ENCODE results near the gene LRRC4B. TPM values are rescaled to one million over a fixed set of nuclear protein-coding genes. Genes with fewer than 3 reads are reported as not detected.
"Not testable (repeated sequence)": the region's sequence is repeated elsewhere in the genome, so short reads cannot be mapped to it uniquely, and the experiment has no call there.

LRRC4B gene
- total RNA-seq, 2 donors from 2014 or later = 2.3 to 7.0 TPM

- Histone ChIP-seq H3K9ac (ENCODE audit: extremely low read depth, low read length, poor library complexity, severe bottlenecking) (no peak overlapping the region), H3K27ac (ENCODE audit: low read depth, low read length) (no peak overlapping the region), H3K27me3 (ENCODE audit: control insufficient read depth, insufficient read depth, low read length, poor library complexity, severe bottlenecking) (peaks cover 11% of the 10 kb centered on the region), H3K4me1 (ENCODE audit: control insufficient read depth, insufficient read depth, low read length) (no peaks in the 10 kb centered on the region), H3K36me3 (ENCODE audit: control insufficient read depth, insufficient read depth, low read length) (no peaks in the 10 kb centered on the region), H3K4me3 (ENCODE audit: low read length) (no peak overlapping the region), H3K9me3 (ENCODE audit: control insufficient read depth, low read length) (no peaks in the 10 kb centered on the region)
- Mint-ChIP-seq H3K9me3 (peaks cover 35% of the 10 kb centered on the region), H3K27me3 (ENCODE audit: insufficient read depth) (peaks cover 50% of the 10 kb centered on the region), H3K36me3 (ENCODE audit: low read depth) (peaks cover 4% of the 10 kb centered on the region), H3K27ac (peak overlapping the region; percentile 16), H3K4me3 (peak overlapping the region; percentile 36), H3K4me1 (no peaks in the 10 kb centered on the region)
- peak; percentile 99 for DNase-seq
- peak; percentile 89 for TF ChIP-seq CTCF (conservative IDR thresholded peaks at IDR 0.05)
- WGBS, 2 experiments (ENCODE audit: insufficient coverage in 1 of 2, insufficient read length in 1 of 2) = 21% methylated on average over 56 of the region's 56 CpGs; no CpG with 5 or more reads in 1 of the 2 experiments
These were observed 39.9 kb upstream of the LRRC4B start for GRCh38 chr19:50607874-50608785.

GRCh38 chr19:50607388-50607787, 39.2 kb upstream of the LRRC4B start:
- Histone ChIP-seq H3K9ac (ENCODE audit: extremely low read depth, low read length, poor library complexity, severe bottlenecking) (no peak overlapping the region), H3K4me1 (ENCODE audit: control insufficient read depth, insufficient read depth, low read length) (no peaks in the 10 kb centered on the region), H3K4me3 (ENCODE audit: low read length) (no peak overlapping the region), H3K27me3 (ENCODE audit: control insufficient read depth, insufficient read depth, low read length, poor library complexity, severe bottlenecking) (peaks cover 11% of the 10 kb centered on the region), H3K27ac (ENCODE audit: low read depth, low read length) (no peak overlapping the region), H3K36me3 (ENCODE audit: control insufficient read depth, insufficient read depth, low read length) (no peaks in the 10 kb centered on the region), H3K9me3 (ENCODE audit: control insufficient read depth, low read length) (no peaks in the 10 kb centered on the region)
- peaks cover 35% of the 10 kb centered on the region for H3K9me3 Mint-ChIP-seq
- 70 to 75% methylated on average over 6 to 20 of the region's 20 CpGs for WGBS, 2 experiments (ENCODE audit: insufficient coverage in 1 of 2, insufficient read length in 1 of 2)
- no peaks in the 10 kb centered on the region for H3K4me1 Mint-ChIP-seq
- H3K36me3 Mint-ChIP-seq (ENCODE audit: low read depth) = peaks cover 4% of the 10 kb centered on the region
- no peak for TF ChIP-seq CTCF (conservative IDR thresholded peaks at IDR 0.05)
- H3K27ac Mint-ChIP-seq = no peak overlapping the region
- H3K4me3 Mint-ChIP-seq = no peak overlapping the region
- H3K27me3 Mint-ChIP-seq (ENCODE audit: insufficient read depth) = peaks cover 57% of the 10 kb centered on the region
- no peak for DNase-seq

GRCh38 chr19:50606059-50606836, 38.0 kb upstream of the LRRC4B start:
- peak; percentile 72 for DNase-seq
- H3K9ac ChIP-seq (ENCODE audit: extremely low read depth, low read length, poor library complexity, severe bottlenecking); H3K4me1 ChIP-seq (ENCODE audit: control insufficient read depth, insufficient read depth, low read length); H3K9me3 ChIP-seq (ENCODE audit: control insufficient read depth, low read length); H3K27ac ChIP-seq (ENCODE audit: low read depth, low read length); H3K36me3 ChIP-seq (ENCODE audit: control insufficient read depth, insufficient read depth, low read length); H3K36me3 Mint-ChIP-seq (ENCODE audit: low read depth); H3K4me1 Mint-ChIP-seq; H3K4me3 ChIP-seq (ENCODE audit: low read length); H3K27ac Mint-ChIP-seq: not testable (repeated sequence)
- H3K4me3 Mint-ChIP-seq = peak overlapping the region; percentile 24
- WGBS, 2 experiments (ENCODE audit: insufficient coverage in 1 of 2, insufficient read length in 1 of 2) = 0 to 66% methylated on average over 1 to 32 of the region's 58 CpGs
- peaks cover 11% of the 10 kb centered on the region for H3K27me3 ChIP-seq (ENCODE audit: control insufficient read depth, insufficient read depth, low read length, poor library complexity, severe bottlenecking)
- H3K9me3 Mint-ChIP-seq = peaks cover 35% of the 10 kb centered on the region
- TF ChIP-seq CTCF (conservative IDR thresholded peaks at IDR 0.05) = peak; percentile 56
- H3K27me3 Mint-ChIP-seq (ENCODE audit: insufficient read depth) = peaks cover 63% of the 10 kb centered on the region

GRCh38 chr19:50604264-50605073, 36.2 kb upstream of the LRRC4B start:
- Histone ChIP-seq H3K9me3 (ENCODE audit: control insufficient read depth, low read length) (peaks cover 10% of the 10 kb centered on the region), H3K27me3 (ENCODE audit: control insufficient read depth, insufficient read depth, low read length, poor library complexity, severe bottlenecking) (peaks cover 11% of the 10 kb centered on the region)
- peaks cover 70% of the 10 kb centered on the region for H3K27me3 Mint-ChIP-seq (ENCODE audit: insufficient read depth)
- DNase-seq; H3K27ac ChIP-seq (ENCODE audit: low read depth, low read length); H3K4me3 Mint-ChIP-seq; H3K4me1 Mint-ChIP-seq; H3K9ac ChIP-seq (ENCODE audit: extremely low read depth, low read length, poor library complexity, severe bottlenecking); H3K36me3 Mint-ChIP-seq (ENCODE audit: low read depth); H3K27ac Mint-ChIP-seq; H3K4me1 ChIP-seq (ENCODE audit: control insufficient read depth, insufficient read depth, low read length); H3K36me3 ChIP-seq (ENCODE audit: control insufficient read depth, insufficient read depth, low read length); H3K4me3 ChIP-seq (ENCODE audit: low read length): not testable (repeated sequence)
- H3K9me3 Mint-ChIP-seq = peaks cover 37% of the 10 kb centered on the region
- 87 to 96% methylated on average over 4 to 24 of the region's 56 CpGs for WGBS, 2 experiments (ENCODE audit: insufficient coverage in 1 of 2, insufficient read length in 1 of 2)

All from endodermal cell (in vitro differentiated cells).